CD4-positive, alpha-beta T cell (primary cell): ENCODE results near the gene AZIN2. TPM values are rescaled to one million over a fixed set of nuclear protein-coding genes. Genes with fewer than 3 reads are reported as not detected.
"Not testable (repeated sequence)": the region's sequence is repeated elsewhere in the genome, so short reads cannot be mapped to it uniquely, and the experiment has no call there.

Experiments
- ATAC-seq: fragments of 200-7000 bp; cut with Tn5 transposase; one replicate; pipeline ENCODE4 v1.10.0; 2022; ENCODE audit warnings: mild to moderate bottlenecking; ENCODE audit not compliant: poor library complexity
- CTCF ChIA-PET: fragments of 350-600 bp; sonication (Branson Sonifier 250); formaldehyde crosslinking; loops from one replicate; lab custom pipeline; 2021; ENCODE audit warnings: antibody characterized with exemption, inconsistent platforms; lab: Charles Lee
- POLR2A ChIA-PET: fragments of 350-600 bp; sonication (Branson Sonifier 250); formaldehyde crosslinking; loops from one replicate; lab custom pipeline; 2021; ENCODE audit warnings: antibody characterized with exemption, inconsistent platforms; lab: Charles Lee
- DNase-seq, 14 experiments: peaks; one replicate each; pipeline ENCODE4 v3.0.0-alpha.2; 2013 to 2020; ENCODE audit warnings: mixed read lengths in 2 of 14
- H3K27ac ChIP-seq, 2 donors: one replicate each; pipeline versions ENCODE4 v1.5.1 to v1.7.0; 2013; ENCODE audit warnings: low read length in 2 of 2, low read depth in 1 of 2, mild to moderate bottlenecking in 1 of 2
- H3K27me3 ChIP-seq, 2 experiments: 1 replicate in 1 of 2; 2 replicates in 1 of 2; pipeline versions ENCODE4 v1.6.1 to v1.7.0; 2013; ENCODE audit warnings: low read length in 2 of 2, control low read depth in 1 of 2, mild to moderate bottlenecking in 1 of 2, moderate library complexity in 1 of 2; ENCODE audit not compliant: insufficient read depth in 2 of 2, control insufficient read depth in 1 of 2
- H3K36me3 ChIP-seq: one replicate; pipeline ENCODE4 v1.6.1; 2013; ENCODE audit warnings: low read length, control low read depth; ENCODE audit not compliant: insufficient read depth
- H3K4me1 ChIP-seq: one replicate; pipeline ENCODE4 v1.6.1; 2013; ENCODE audit warnings: low read length, control low read depth; ENCODE audit not compliant: insufficient read depth
- H3K4me3 ChIP-seq: one replicate; pipeline ENCODE4 v1.5.1; 2013; ENCODE audit warnings: mild to moderate bottlenecking, low read length, moderate library complexity
- H3K9me3 ChIP-seq, 2 experiments: 1 replicate in 1 of 2; 2 replicates in 1 of 2; pipeline versions ENCODE4 v1.6.1 to v1.7.0; 2013; ENCODE audit warnings: low read length in 2 of 2, mild to moderate bottlenecking in 2 of 2, control low read depth in 1 of 2, moderate library complexity in 1 of 2; ENCODE audit not compliant: control insufficient read depth in 1 of 2, insufficient read depth in 1 of 2
- H3K27ac Mint-ChIP-seq: one replicate; pipeline ENCODE4 v1.8.0; 2020; ENCODE audit warnings: mixed read lengths
- H3K27me3 Mint-ChIP-seq: one replicate; pipeline ENCODE4 v1.8.0; 2021; ENCODE audit warnings: mixed read lengths
- H3K36me3 Mint-ChIP-seq: one replicate; pipeline ENCODE4 v1.8.0; 2021; ENCODE audit warnings: low read depth, mixed read lengths
- H3K4me1 Mint-ChIP-seq: one replicate; pipeline ENCODE4 v1.8.0; 2021; ENCODE audit warnings: low read depth, mixed read lengths
- H3K4me3 Mint-ChIP-seq: one replicate; pipeline ENCODE4 v1.8.0; 2020; ENCODE audit warnings: mild to moderate bottlenecking, mixed read lengths
- H3K9me3 Mint-ChIP-seq: one replicate; pipeline ENCODE4 v1.8.0; 2020; ENCODE audit warnings: mixed read lengths
- CTCF ChIP-seq: fragments of 200-600 bp; IDR thresholded peaks from one replicate; pipeline ENCODE4 v1.8.0; 2022; ENCODE audit warnings: antibody characterized with exemption, mild to moderate bottlenecking
- intact Hi-C, 2 experiments: fragments of 100-400 bp; cut with DNase I in 1 of 2; cut with micrococcal nuclease in 1 of 2; formaldehyde crosslinking; loops; one replicate each; pipeline versions ENCODE4 v1.15.1 to v1.9.0; 2023 to 2025; cut with DNase I, micrococcal nuclease
- total RNA-seq, 174 experiments: library from RNA in 2 of 174; stranded (reverse) in 2 of 174; gene quantifications; one replicate each; pipeline ENCODE4 v1.2.3 and lab custom pipeline; 2021 to 2026

Gene AZIN2
- total RNA-seq, 2 experiments from 2014 or later: 4.6 to 4.9 TPM

- POLR2A ChIA-PET: interaction anchor here (0.9 to 2.3 kb wide), 3 partner anchors 9 to 84 kb away, joined by 3 to 50 read pairs (median 7); partner anchors contain the start of gene TRIM62
- Mint-ChIP-seq H3K27me3 (no peaks in the 10 kb centered on the region), H3K9me3 (no peaks in the 10 kb centered on the region), H3K27ac (peak overlapping the region; percentile 83), H3K4me1 (peaks cover 64% of the 10 kb centered on the region), H3K36me3 (no peaks in the 10 kb centered on the region), H3K4me3 (no peak overlapping the region)
- Histone ChIP-seq H3K4me1 (peaks cover 44% of the 10 kb centered on the region), H3K27ac (peak overlapping the region; percentile 21 to 59), H3K27me3 (no peaks in the 10 kb centered on the region), H3K36me3 (no peaks in the 10 kb centered on the region), H3K4me3 (no peak overlapping the region), H3K9me3 (no peaks in the 10 kb centered on the region)
- intact Hi-C loops: loop anchor here (2.0 to 5.0 kb wide), 4 partner anchors 18 to 269 kb away; partner anchors contain the start of gene AZIN2 (in 1 of the 2)
- ATAC-seq (no peak), DNase-seq (peak in 1 of 14 experiments; percentile 42)
- CTCF ChIA-PET: interaction anchor here (1.1 to 1.8 kb wide), 2 partner anchors 12 to 29 kb away, joined by 3 to 9 read pairs; no protein-coding TSS in a partner anchor
- no peak for TF ChIP-seq CTCF
Observed at GRCh38 chr1:33098371-33098770, 17.4 kb downstream of the AZIN2 start.

- Histone ChIP-seq H3K9me3 (no peaks in the 10 kb centered on the region), H3K27me3 (no peaks in the 10 kb centered on the region), H3K4me1 (peaks cover 44% of the 10 kb centered on the region), H3K36me3 (no peaks in the 10 kb centered on the region), H3K4me3 (peak overlapping the region; percentile 26), H3K27ac (peak overlapping the region; percentile 18 to 59)
- DNase-seq: peak; percentile 45 to 91 (median 61)
- Mint-ChIP-seq H3K27ac (peak overlapping the region; percentile 83), H3K4me1 (peaks cover 64% of the 10 kb centered on the region), H3K36me3 (no peaks in the 10 kb centered on the region), H3K27me3 (no peaks in the 10 kb centered on the region), H3K9me3 (no peaks in the 10 kb centered on the region), H3K4me3 (peak overlapping the region; percentile 52)
- POLR2A ChIA-PET: interaction anchor here (0.7 to 2.3 kb wide), 8 partner anchors 10 to 135 kb away, joined by 3 to 50 read pairs (median 6); partner anchors contain the start of genes AZIN2, RNF19B and TRIM62
- intact Hi-C loops: loop anchor here (1.0 to 5.0 kb wide), 6 partner anchors 19 to 268 kb away; partner anchors contain the start of gene AZIN2 (in 1 of the 2)
- peak; percentile 75 for TF ChIP-seq CTCF
- CTCF ChIA-PET: interaction anchor here (1.2 to 1.8 kb wide), 2 partner anchors 28 kb away, joined by 6 to 9 read pairs; no protein-coding TSS in a partner anchor
- ATAC-seq: peak; percentile 92
Observed at GRCh38 chr1:33099290-33100118, 18.6 kb downstream of the AZIN2 start.

- Mint-ChIP-seq H3K27ac (peak overlapping the region; percentile 83), H3K4me1 (peaks cover 64% of the 10 kb centered on the region)
- Histone ChIP-seq H3K27ac (peak overlapping the region in 1 of 2 donors; percentile 59), H3K4me1 (peaks cover 40% of the 10 kb centered on the region)
- H3K4me3 Mint-ChIP-seq, ATAC-seq, H3K27me3 ChIP-seq, H3K36me3 ChIP-seq, H3K4me3 ChIP-seq, H3K36me3 Mint-ChIP-seq, DNase-seq, intact Hi-C loops, H3K9me3 Mint-ChIP-seq, H3K9me3 ChIP-seq, H3K27me3 Mint-ChIP-seq: not testable (repeated sequence)
- ChIA-PET CTCF (interaction anchor here (1.2 kb wide), 1 partner anchor 27 kb away, joined by 6 read pairs; no protein-coding TSS in a partner anchor), POLR2A (interaction anchor here (1.0 to 1.8 kb wide), 2 partner anchors 27 to 81 kb away, joined by 7 to 8 read pairs; no protein-coding TSS in a partner anchor)
Observed at GRCh38 chr1:33100119-33100415, 19.1 kb downstream of the AZIN2 start.
